Fibroblast of lung (primary cell): ENCODE data around the gene TMEM52.

Experiments used
- CTCF ChIP-seq, 2 donors: IDR thresholded peaks in 1 of 2; conservative IDR thresholded peaks in 1 of 2; 1 replicate in 1 of 2; 2 replicates in 1 of 2; pipeline ENCODE4 v1.5.1; 2011 to 2012; ENCODE audit warnings: low read length in 2 of 2, control low read depth in 1 of 2, inconsistent platforms in 1 of 2, low read depth in 1 of 2, mild to moderate bottlenecking in 1 of 2
- EZH2 ChIP-seq: IDR thresholded peaks from 2 replicates; pipeline ENCODE4 v1.5.1; 2012; ENCODE audit warnings: low read length, control low read depth, mild to moderate bottlenecking; ENCODE audit errors: missing control alignments

DNA sequence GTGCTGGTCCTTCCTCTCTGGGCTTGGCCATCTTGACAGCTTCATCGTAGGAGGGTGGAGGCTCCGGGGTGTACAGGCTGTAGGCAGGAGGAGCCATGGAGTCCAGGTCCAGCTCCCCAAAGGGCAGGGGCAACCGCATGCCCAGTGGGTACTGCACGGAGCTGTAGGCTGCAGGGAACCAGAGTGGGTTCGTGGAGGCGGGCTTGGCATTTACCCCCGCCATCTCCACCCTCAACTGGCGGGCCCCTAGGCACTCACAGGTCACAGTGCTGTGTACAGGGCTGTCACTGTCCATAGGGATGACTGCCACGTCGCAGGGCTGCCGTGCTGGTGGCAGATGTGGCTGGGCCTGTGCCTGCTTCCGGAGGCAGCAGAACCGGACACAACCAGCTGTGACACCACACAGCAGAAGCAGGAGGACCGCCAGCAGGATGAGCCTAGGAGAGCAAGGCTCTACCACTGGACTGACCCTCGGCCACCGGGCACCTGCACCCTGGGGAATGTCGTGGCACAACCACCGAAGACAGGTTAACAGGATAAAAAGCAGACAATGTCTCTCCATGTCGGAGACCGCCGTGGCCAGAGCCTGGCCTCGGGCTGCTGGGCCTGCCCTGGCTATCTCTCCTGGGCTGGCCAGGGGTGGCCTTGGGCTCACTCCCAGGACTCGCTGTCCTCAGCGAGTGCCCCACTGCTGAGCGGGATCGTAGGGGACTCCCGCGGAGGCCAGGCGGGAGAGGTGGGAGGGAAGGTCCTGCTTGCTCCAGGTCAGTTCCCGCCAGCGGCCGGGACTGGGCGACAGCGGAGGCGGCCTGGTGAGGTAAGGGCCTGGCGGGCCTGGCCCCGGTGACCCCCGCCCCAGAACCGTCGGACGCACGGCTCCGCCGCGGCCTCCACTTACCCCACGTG, 831 bp downstream of the TMEM52 start:
- TF ChIP-seq CTCF (conservative IDR thresholded peaks at IDR 0.05 in 1 of 2, IDR thresholded peaks at IDR 0.05 in 1 of 2; ENCODE audit: low read depth in 1 of 2, low read length in 2 of 2) (no peak), EZH2 (no peak)
